GM18907 (cell line): ENCODE measurements around the gene AKR1C3.
"Not testable (repeated sequence)": the region's sequence is repeated elsewhere in the genome, so short reads cannot be mapped to it uniquely, and the experiment has no call there.

Source experiments
- ATAC-seq: cut with Tn5 transposase; IDR thresholded peaks from one replicate; pipeline ENCODE4 v1.9.1; 2021; ENCODE audit warnings: mild to moderate bottlenecking, moderate library complexity; ENCODE audit not compliant: unreplicated experiment

Gene AKR1C3

DNA sequence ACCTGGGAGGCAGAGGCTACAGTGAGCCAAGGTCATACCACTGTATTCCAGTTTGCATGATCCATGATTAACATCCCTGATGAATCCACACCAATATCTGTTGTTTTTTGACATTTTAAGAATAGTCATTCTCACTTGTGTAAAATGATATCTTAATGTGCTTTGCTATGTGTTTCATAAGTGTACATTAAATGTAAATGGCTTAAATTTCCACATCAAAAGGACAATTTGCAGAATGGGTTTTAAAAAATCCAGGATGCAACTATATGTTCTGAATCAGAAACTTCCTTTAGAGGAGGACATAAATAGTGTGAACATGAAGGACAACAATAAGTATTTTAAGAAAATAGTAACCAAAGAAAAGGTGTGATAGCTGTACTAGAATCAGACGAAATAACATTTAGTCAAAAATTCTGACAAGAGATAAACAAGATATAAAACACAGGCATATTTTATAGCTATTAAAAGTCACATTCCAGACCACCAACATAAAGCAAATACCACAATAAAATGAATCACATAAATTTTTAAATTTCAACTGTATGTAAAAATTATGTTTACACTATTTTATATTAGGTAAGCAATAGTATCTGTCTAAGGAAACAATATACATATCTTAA, 42.4 kb downstream of the AKR1C3 start:
- no peak for ATAC-seq

GRCh38 chr10:5137699-5138098, 43.5 kb downstream of the AKR1C3 start:
- not testable (repeated sequence) for ATAC-seq

- ATAC-seq = no peak
Observed at GRCh38 chr10:5142199-5142598, 48.0 kb downstream of the AKR1C3 start.

GRCh38 chr10:5143137-5143536, 48.9 kb downstream of the AKR1C3 start:
- no peak for ATAC-seq

DNA sequence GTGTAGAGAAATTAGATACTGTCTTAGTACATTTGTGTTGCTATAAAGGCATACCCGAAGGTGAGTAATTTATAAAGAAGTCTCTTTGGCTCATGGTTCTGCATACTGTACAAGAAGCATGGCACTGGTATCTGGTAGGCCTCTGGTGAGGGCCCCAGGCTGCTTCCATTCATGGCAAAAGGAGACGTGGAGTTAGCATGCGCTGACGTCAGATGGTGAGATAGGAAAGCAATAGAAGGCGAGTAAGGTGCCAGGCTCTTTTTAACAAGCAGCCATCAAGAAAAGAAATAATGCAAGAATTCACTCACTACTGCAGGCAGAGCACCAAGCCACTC, 52.7 kb downstream of the AKR1C3 start:
- no peak for ATAC-seq

DNA sequence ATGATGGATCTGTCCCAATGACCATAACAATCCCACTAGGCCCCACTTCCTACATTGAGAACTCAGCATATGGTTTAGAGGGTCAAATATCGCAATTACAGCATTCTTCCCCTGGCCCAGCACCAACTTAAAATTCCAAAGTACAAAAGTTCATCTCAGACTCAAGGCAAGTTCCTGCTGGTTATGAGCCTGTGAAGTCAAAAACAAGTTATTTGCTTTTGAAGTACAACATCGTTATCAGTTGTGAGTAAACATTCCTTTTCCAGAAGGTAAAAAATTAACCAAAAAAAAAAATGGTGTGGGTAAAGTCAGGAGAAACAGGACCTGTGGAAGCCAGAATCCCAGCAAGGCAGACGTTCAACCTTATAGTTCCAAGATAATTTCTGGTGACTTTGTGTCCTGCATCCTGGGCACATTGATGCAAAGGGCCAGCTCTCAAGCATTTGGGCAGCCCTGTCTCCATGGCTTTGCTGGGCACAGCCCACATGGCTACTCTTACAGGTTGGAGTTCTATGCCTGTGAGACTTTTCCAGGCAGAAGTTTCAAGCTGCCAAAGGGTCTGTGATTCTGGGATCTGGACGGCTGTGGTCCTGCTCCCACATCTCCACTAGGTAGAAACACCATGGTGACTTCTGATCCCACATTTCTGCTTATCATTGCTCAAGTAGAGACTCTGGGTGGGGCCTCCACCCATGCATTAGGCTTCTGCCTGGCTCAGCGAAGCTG, 53.2 kb downstream of the AKR1C3 start:
- ATAC-seq = no peak

DNA sequence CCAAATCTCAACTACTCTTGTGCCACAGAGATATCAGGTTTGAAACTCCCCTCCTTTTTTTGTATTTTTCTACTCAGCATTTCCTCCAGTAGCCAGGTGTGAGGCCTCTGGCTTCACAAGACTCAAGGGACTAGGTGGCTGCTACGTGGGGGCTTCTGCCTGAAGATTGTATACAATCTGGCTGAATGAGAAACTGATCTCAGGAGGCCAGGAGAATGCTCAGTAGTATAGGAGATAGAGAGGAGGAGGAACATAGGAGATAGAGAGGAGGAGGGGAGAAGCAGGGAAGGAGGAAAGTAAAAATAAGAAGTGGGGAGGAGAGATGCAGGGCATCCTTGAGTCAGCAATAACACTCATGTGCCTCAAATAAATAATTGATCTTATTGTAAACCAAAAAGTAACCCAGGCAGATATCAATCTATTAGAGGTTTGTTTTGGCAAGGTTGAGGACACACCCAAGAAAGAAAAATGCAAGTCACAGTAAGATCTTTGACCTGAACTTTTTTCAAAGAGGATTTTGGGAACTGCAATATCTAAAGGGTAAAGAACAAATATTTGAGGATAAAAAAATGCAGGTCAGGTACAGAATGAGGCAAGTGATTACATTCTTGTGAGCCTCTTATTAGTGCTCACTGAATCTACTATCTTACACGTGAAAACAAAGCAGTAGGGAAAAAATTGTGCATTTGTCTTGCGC, 53.9 kb downstream of the AKR1C3 start:
- no peak for ATAC-seq

DNA sequence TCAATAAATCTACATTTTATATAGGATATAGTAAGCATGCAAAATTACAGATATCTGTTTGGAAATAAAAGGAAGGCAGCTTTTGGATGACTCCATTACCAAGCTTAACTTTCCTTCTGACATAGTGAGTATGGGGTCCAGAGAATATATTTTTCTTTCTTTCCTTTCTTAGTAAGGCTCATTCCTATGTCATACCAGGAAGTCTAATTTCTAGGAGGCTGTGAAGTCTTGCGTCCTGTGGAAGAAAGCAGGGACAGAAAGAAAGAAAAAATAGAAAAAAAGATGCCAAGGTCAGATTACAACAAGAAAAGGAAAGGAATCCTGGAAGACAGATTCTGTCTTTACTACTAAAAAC, 54.4 kb downstream of the AKR1C3 start:
- no peak for ATAC-seq

DNA sequence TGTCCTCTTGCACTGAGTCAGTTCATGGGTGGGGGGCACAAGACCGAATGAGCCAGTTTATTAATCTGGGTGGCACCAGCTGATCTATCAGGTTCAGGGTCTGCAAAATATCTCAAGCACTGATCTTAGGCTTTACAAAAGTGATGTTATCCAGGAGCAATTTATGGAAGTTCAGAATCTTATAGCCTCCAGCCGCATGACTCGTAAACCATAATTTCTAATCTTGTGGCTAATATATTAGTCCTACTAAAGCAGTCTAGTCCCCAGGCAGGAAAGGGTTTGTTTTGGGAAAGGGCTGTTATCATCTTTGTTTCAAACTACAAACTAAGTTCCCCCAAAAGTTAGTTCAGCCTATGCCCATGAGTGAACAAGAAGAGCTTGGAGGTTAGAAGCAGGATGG, 56.9 kb downstream of the AKR1C3 start:
- ATAC-seq = no peak

DNA sequence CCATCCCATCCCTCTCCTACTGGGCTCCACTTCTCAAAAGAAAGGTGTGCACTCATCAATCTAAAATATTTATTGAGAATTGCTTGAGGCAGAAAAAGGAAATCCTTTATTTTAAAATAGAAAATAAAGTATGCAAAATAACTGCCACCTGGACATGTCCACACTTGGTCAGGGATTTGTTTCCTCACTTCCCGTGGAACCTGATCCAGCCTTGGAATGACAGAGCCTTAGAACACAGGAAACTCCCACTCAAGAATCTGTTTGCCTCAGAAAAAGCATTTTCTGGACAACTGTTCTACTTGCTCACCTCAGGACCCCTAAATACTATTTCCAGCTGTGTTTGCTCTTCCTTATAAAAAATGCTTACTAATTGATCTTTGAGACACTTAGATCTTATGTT, 61.7 kb downstream of the AKR1C3 start:
- ATAC-seq = no peak
